K562 (cell line): Measurements from ENCODE around the gene PLRG1. TPM values are rescaled to one million over a fixed set of nuclear protein-coding genes. Genes with fewer than 3 reads are reported as not detected.

Source experiments
- ATAC-seq: fragments of 200-7000 bp; cut with Tn5 transposase; 3 replicates; pipeline ENCODE4 v1.9.1; 2020; ENCODE audit warnings: moderate library complexity
- BruUV-seq: library from RNA; stranded (reverse); fragments of 400-500 nt; replicated peaks from 2 replicates; lab custom pipeline; 2021; lab: Mats Ljungman, UMichigan
- CTCF ChIA-PET: fragments of 300-600 bp; formaldehyde crosslinking; extraction: SDS; loops from one replicate; lab custom pipeline; 2021; ENCODE audit warnings: low intra/inter-chr PET ratio; lab: Yijun Ruan, JAX
- POLR2A ChIA-PET: fragments of 300-600, 350-650 bp; sonication (Branson Sonifier 250); formaldehyde crosslinking; extraction: SDS; loops from one replicate; lab custom pipeline; 2021; ENCODE audit warnings: antibody characterized with exemption, inconsistent platforms; lab: Yijun Ruan, JAX
- DNase-seq, 4 experiments: peaks; one replicate each; pipeline versions ENCODE4 v3.0.0 to v3.0.0-alpha.2; 2011 to 2018; ENCODE audit warnings: low spot score in 3 of 4, mixed read lengths in 3 of 4; ENCODE audit errors: extremely low read depth in 1 of 4
- FAIRE-seq: peaks from 2 replicates; lab custom pipeline; 2011; peaks lifted over from hg19 to GRCh38; lab: Jason Lieb, UNC
- H2AFZ ChIP-seq: 2 replicates; pipeline ENCODE4 v1.6.0; 2011; ENCODE audit warnings: low read depth, low read length, control low read depth, inconsistent platforms
- H3K27ac ChIP-seq: fragments of 200-600 bp; 3 replicates; pipeline ENCODE4 v1.8.0; 2011; ENCODE audit warnings: low read depth, mild to moderate bottlenecking, control low read depth, inconsistent platforms, low read length, moderate library complexity, mixed read lengths; ENCODE audit errors: extremely low read depth
- H3K27me3 ChIP-seq, 2 experiments: fragments of 300-600 bp in 1 of 2; 2 replicates in 1 of 2; 3 replicates in 1 of 2; pipeline versions ENCODE4 v1.6.0 to v1.8.0; 2011; ENCODE audit warnings: inconsistent platforms in 2 of 2, low read length in 2 of 2, mild to moderate bottlenecking in 1 of 2, mixed read lengths in 1 of 2, moderate library complexity in 1 of 2; ENCODE audit not compliant: control insufficient read depth in 2 of 2, insufficient read depth in 2 of 2
- H3K36me3 ChIP-seq: fragments of 300-600 bp; 3 replicates; pipeline ENCODE4 v1.8.0; 2011; ENCODE audit warnings: mild to moderate bottlenecking, low read length, inconsistent platforms; ENCODE audit not compliant: control insufficient read depth, insufficient read depth
- H3K4me1 ChIP-seq, 2 experiments: fragments of 200-600 bp in 1 of 2; replicated peaks in 1 of 2; 2 replicates in 1 of 2; 3 replicates in 1 of 2; pipeline versions ENCODE4 v1.5.1 to v1.8.0; 2011; ENCODE audit warnings: inconsistent platforms in 2 of 2, low read length in 2 of 2, mild to moderate bottlenecking in 1 of 2, mixed read lengths in 1 of 2, moderate library complexity in 1 of 2; ENCODE audit not compliant: control insufficient read depth in 2 of 2, insufficient read depth in 2 of 2
- H3K4me2 ChIP-seq: 2 replicates; pipeline ENCODE4 v1.6.1; 2011; ENCODE audit warnings: low read length, control low read depth, inconsistent platforms, mixed read lengths; ENCODE audit not compliant: insufficient read depth
- H3K4me3 ChIP-seq: fragments of 200-600 bp; sonication (generic), shearing (Covaris generic); 2 replicates; pipeline ENCODE4 v1.5.1; 2016; ENCODE audit warnings: control low read depth, inconsistent platforms
- H3K79me2 ChIP-seq: fragments of 200-600 bp; 3 replicates; pipeline ENCODE4 v1.8.0; 2011; ENCODE audit warnings: low read length, inconsistent platforms; ENCODE audit not compliant: control insufficient read depth, insufficient read depth
- H3K9ac ChIP-seq, 2 experiments: 2 replicates each; pipeline versions ENCODE4 v1.6.0 to v1.6.1; 2011; ENCODE audit warnings: low read depth in 2 of 2, low read length in 2 of 2, control low read depth in 1 of 2, inconsistent platforms in 1 of 2, mild to moderate bottlenecking in 1 of 2, mixed read lengths in 1 of 2; ENCODE audit not compliant: insufficient read depth in 1 of 2
- H3K9me1 ChIP-seq: one replicate; pipeline ENCODE4 v1.6.0; 2011; ENCODE audit warnings: inconsistent platforms, mild to moderate bottlenecking, low read length, moderate library complexity; ENCODE audit not compliant: control insufficient read depth, insufficient read depth
- H3K9me3 ChIP-seq: replicated peaks from 2 replicates; pipeline ENCODE4 v1.5.1; 2011; ENCODE audit warnings: low read depth, low read length, inconsistent platforms; ENCODE audit not compliant: control insufficient read depth, insufficient read depth
- H4K20me1 ChIP-seq: replicated peaks from 2 replicates; pipeline ENCODE4 v1.6.1; 2011; ENCODE audit warnings: low read length, inconsistent platforms, mixed read lengths; ENCODE audit not compliant: control insufficient read depth, insufficient read depth
- E2F3 ChIP-seq: fragments of 250-450 bp; sonication (Bioruptor Pico); IDR thresholded peaks from 2 replicates; pipeline ENCODE4 v1.4.0; 2020; ENCODE audit warnings: mild to moderate bottlenecking
- STAT5B ChIP-seq: fragments of 250-450 bp; sonication (Bioruptor Pico); IDR thresholded peaks from 2 replicates; pipeline ENCODE4 v1.8.0; 2021; ENCODE audit warnings: mild to moderate bottlenecking, inconsistent platforms
- WGBS: fragments of 100-300 bp; shearing (Covaris generic); methylation state at CpG from one replicate; pipeline ENCODE4 v1.1.6; 2016; ENCODE audit warnings: low coverage, mixed read lengths; ENCODE audit not compliant: insufficient coverage; ENCODE audit errors: missing lambda C conversion rate; 5-methylcytosine and 5-hydroxymethylcytosine counted together
- in situ Hi-C: fragments of 300-500 bp; cut with MboI; formaldehyde crosslinking; loops from 4 replicates; pipeline ENCODE4 v1.15.0; 2018; ENCODE audit warnings: inconsistent platforms, mixed read lengths
- intact Hi-C: fragments of 100-400 bp; cut with micrococcal nuclease; formaldehyde crosslinking; loops from 2 replicates; pipeline ENCODE4 v1.14.2; 2022
- polyA plus RNA-seq, 8 experiments: library from polyadenylated mRNA; depleted of rRNA in 4 of 8; stranded (reverse) in 5 of 8; unstranded in 3 of 8; fragments of >200 nt; fragmentation: Nextera tagmentation in 2 of 8; fragmentation: Illumina TruSeq in 1 of 8; extraction: Ambion mirVana in 2 of 8; extraction: Trizol in 1 of 8; gene quantifications; 2 replicates each; pipeline versions ENCODE4 v1.2.1 to v1.2.3, GENCODE V29; 2011 to 2014; ENCODE audit warnings: inconsistent platforms in 1 of 8, missing spikeins in 1 of 8
- total RNA-seq, 7 experiments: library from RNA; depleted of rRNA in 6 of 7; stranded (reverse); fragments of >200 nt in 6 of 7; fragmentation: Illumina TruSeq in 2 of 7; extraction: Trizol in 2 of 7; gene quantifications; 2 replicates each; pipeline versions ENCODE4 v1.2.1 to v1.2.3, GENCODE V29; 2011 to 2021; ENCODE audit warnings: low replicate concordance in 1 of 7
- TF ChIP-seq, protein P1 (sequence below), 2 experiments: fragments of 450-650 bp in 1 of 2; sonication (generic) in 1 of 2; formaldehyde crosslinking in 1 of 2; IDR thresholded peaks; 2 replicates each; pipeline versions ENCODE4 v1.7.1 to v1.9.0; 2016 to 2022; ENCODE audit warnings: inconsistent platforms in 1 of 2, mild to moderate bottlenecking in 1 of 2, missing genetic modification reagents in 1 of 2
- TF ChIP-seq, protein P2 (sequence below): fragments of 450-650 bp; IDR thresholded peaks from 2 replicates; pipeline ENCODE4 v1.6.1; 2016; ENCODE audit warnings: mild to moderate bottlenecking

The PLRG1 gene
- total and polyA plus RNA-seq, 9 of the 15 experiments (the other 6 are each of a cell fraction or from before 2014, with no cell fraction given), result 48.0 to 248 (median 120) TPM

DNA sequence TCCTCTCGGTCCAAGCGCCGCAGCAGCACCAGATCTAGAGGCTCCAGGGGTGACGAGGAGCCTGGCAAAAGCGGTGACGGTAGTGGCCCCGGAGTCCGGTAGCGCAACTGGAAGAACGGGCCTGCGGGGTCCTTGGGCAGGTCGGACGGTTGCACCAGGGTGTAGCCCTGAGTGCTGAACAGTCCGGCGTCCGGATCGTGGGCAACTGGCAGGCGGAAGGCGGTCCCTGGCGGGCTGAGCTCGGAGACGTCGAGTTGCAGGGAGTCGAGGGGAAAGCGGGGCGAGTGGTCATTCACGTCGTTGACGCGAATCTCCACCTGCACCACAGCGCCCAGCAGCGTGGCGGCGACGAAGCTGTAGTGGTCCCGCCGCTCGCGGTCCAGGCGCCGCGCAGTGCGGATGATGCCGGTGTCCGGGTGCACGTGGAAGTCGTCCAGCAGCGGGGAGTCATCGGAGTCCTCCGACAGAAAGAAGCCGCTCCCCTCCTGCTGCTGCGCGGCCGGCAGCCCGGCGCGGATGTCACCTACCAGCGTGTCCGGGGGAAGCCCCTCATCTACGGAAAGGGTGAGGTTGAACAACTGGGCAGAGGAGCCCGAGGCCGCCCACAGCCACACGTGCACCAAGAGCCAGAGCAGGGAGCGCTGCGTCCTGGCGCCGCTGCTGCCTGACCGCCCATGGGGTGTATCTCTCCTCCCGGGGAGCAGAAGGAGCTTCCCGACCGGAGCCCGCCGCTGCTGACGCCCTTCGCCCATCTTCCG lies 59.4 kb downstream of the PLRG1 start:
- ChIA-PET POLR2A (interaction anchor here (0.6 kb wide), 1 partner anchor 58 kb away, joined by 3 read pairs; no protein-coding TSS in a partner anchor), CTCF (no interaction called here)
- TF ChIP-seq STAT5B (CRISPR knock-in tag), result no peak
- TF ChIP-seq E2F3, result no peak
- TF ChIP-seq, protein P1, sequence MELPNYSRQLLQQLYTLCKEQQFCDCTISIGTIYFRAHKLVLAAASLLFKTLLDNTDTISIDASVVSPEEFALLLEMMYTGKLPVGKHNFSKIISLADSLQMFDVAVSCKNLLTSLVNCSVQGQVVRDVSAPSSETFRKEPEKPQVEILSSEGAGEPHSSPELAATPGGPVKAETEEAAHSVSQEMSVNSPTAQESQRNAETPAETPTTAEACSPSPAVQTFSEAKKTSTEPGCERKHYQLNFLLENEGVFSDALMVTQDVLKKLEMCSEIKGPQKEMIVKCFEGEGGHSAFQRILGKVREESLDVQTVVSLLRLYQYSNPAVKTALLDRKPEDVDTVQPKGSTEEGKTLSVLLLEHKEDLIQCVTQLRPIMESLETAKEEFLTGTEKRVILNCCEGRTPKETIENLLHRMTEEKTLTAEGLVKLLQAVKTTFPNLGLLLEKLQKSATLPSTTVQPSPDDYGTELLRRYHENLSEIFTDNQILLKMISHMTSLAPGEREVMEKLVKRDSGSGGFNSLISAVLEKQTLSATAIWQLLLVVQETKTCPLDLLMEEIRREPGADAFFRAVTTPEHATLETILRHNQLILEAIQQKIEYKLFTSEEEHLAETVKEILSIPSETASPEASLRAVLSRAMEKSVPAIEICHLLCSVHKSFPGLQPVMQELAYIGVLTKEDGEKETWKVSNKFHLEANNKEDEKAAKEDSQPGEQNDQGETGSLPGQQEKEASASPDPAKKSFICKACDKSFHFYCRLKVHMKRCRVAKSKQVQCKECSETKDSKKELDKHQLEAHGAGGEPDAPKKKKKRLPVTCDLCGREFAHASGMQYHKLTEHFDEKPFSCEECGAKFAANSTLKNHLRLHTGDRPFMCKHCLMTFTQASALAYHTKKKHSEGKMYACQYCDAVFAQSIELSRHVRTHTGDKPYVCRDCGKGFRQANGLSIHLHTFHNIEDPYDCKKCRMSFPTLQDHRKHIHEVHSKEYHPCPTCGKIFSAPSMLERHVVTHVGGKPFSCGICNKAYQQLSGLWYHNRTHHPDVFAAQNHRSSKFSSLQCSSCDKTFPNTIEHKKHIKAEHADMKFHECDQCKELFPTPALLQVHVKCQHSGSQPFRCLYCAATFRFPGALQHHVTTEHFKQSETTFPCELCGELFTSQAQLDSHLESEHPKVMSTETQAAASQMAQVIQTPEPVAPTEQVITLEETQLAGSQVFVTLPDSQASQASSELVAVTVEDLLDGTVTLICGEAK (IDR thresholded peaks at IDR 0.05), result no peak
- TF ChIP-seq, protein P1 (CRISPR knock-in tag; IDR thresholded peaks at IDR 0.05), result no peak
- TF ChIP-seq, protein P2, sequence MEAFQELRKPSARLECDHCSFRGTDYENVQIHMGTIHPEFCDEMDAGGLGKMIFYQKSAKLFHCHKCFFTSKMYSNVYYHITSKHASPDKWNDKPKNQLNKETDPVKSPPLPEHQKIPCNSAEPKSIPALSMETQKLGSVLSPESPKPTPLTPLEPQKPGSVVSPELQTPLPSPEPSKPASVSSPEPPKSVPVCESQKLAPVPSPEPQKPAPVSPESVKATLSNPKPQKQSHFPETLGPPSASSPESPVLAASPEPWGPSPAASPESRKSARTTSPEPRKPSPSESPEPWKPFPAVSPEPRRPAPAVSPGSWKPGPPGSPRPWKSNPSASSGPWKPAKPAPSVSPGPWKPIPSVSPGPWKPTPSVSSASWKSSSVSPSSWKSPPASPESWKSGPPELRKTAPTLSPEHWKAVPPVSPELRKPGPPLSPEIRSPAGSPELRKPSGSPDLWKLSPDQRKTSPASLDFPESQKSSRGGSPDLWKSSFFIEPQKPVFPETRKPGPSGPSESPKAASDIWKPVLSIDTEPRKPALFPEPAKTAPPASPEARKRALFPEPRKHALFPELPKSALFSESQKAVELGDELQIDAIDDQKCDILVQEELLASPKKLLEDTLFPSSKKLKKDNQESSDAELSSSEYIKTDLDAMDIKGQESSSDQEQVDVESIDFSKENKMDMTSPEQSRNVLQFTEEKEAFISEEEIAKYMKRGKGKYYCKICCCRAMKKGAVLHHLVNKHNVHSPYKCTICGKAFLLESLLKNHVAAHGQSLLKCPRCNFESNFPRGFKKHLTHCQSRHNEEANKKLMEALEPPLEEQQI, result 0 out of 2 replicates have a peak, but pooled peaks have one; percentile 23
- peak overlapping the region in 1 of 2 experiments; percentile 10; a peak in 2 of 4 replicates for H3K9ac ChIP-seq
- no peaks in the 10 kb centered on the region for H3K36me3 ChIP-seq
- intact Hi-C loops (no loop called here), in situ Hi-C loops (no loop called here)
- FAIRE-seq (no peak), ATAC-seq (no peak), DNase-seq (no peak)
- no peaks in the 10 kb centered on the region for H4K20me1 ChIP-seq
- BruUV-seq, result no TSS peak
- H3K27me3 ChIP-seq, result no peaks in the 10 kb centered on the region
- H3K4me3 ChIP-seq, result peak overlapping the region; percentile 30; the same call in 1 of the 2 replicates
- peaks cover 3 to 22% of the 10 kb centered on the region in 2 experiments; a peak in 3 of 5 replicates for H3K4me1 ChIP-seq
- H2AFZ ChIP-seq, result peak overlapping the region; percentile 86
- peak overlapping the region; percentile 72 for H3K4me2 ChIP-seq
- no peak overlapping the region for H3K27ac ChIP-seq
- no peaks in the 10 kb centered on the region; the same call in 2 of the 3 replicates for H3K79me2 ChIP-seq
- H3K9me1 ChIP-seq, result no peaks in the 10 kb centered on the region
- 94% methylated on average over 41 of the region's 76 CpGs for WGBS
- no peaks in the 10 kb centered on the region; the same call in 1 of the 2 replicates for H3K9me3 ChIP-seq
